HG03064 (cell line): ENCODE measurements around the gene MYCBP2.
"Not testable (repeated sequence)": the region's sequence is repeated elsewhere in the genome, so short reads cannot be mapped to it uniquely, and the experiment has no call there.

Experiments
- ATAC-seq: cut with Tn5 transposase; IDR thresholded peaks from one replicate; pipeline ENCODE4 v1.9.1; 2021; ENCODE audit warnings: low read depth; ENCODE audit not compliant: unreplicated experiment

Gene MYCBP2

DNA sequence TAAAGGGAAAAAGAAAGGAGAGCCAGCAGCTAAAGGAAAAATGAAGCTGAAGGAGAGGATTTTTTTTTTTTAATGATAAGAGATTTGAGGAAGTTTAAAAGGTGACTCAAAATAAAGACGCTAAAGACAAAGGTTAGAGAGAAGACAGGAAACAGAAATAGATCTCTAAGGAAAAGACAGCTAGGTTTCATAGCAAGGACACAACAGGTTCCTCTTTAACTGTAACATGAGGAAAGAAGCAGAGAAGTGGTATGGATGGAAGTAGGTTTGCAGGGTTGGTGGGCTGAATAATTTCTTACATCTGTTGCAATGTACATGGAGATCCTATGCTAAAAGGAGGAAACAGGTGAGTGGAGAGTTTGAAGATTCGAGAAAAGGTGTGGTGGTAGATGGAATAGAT is 107.5 kb downstream of the MYCBP2 start:
- ATAC-seq, result no peak

- no peak for ATAC-seq
Observed at GRCh38 chr13:77218274-77218673, 108.6 kb downstream of the MYCBP2 start.

GRCh38 chr13:77215543-77215942 is 111.4 kb downstream of the MYCBP2 start:
- ATAC-seq, result no peak

DNA sequence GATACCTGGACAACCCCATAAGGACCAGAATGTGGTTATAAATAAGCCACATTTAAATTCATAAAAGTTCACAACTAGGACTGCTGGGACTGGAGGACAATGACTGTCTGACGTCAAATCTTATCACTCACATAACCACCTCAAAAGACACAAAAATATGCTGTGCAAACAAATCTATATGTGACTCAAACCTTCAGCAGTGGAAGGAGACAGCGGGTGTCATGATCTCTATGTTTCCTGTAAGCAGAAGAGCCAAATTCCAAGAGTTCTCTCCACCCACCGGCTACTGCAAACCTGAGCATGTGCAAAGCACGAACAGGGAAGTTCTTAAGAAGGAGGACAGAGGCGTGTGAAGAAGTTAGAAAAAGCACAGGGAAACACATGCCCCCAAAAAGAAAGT is 113.2 kb downstream of the MYCBP2 start:
- ATAC-seq, result no peak

- no peak for ATAC-seq
Observed at GRCh38 chr13:77207943-77208342, 119.0 kb downstream of the MYCBP2 start.

DNA sequence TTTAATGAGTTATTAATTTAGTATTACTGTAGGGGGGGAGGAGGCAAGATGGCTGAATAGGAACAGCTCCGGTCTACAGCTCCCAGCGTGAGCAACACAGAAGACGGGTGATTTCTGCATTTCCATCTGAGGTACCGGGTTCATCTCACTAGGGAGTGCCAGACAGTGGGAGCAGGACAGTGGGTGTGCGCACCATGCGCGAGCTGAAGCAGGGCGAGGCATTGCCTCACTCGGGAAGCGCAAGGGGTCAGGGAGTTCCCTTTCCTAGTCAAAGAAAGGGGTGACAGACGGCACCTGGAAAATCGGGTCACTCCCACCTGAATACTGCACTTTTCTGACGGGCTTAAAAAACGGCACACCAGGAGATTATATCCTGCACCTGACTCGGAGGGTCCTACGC is 127.9 kb downstream of the MYCBP2 start:
- not testable (repeated sequence) for ATAC-seq

DNA sequence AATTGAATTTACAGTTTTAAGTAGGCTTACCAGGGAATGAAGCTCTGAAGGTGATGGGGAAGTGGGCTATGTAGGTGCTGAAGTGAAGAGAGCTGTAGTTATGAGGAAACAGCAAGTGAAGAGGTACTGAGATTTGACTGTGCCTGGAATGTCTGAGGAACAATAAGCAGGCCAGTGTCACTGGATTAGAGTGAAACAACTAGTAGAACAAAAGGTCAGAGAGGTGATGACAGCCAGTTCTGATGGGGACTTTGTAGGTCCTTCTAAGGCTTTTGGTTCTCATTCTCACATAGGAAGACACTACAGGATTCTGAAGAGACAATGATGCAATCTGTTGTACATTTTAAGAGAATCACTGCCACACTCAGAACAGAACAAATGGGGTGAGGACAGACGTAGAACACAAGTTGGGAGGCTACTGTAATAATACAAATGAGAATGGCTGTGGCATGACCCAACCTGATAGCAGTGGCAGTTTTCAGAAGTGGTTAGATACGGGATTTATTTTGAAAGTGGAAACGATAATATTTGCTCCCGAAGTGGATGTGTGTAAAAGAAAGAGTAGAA is 130.8 kb downstream of the MYCBP2 start:
- ATAC-seq, result no peak

GRCh38 chr13:77190349-77190958 is 136.4 kb downstream of the MYCBP2 start:
- ATAC-seq, result no peak

GRCh38 chr13:77185721-77186120 is 141.2 kb downstream of the MYCBP2 start:
- no peak for ATAC-seq

DNA sequence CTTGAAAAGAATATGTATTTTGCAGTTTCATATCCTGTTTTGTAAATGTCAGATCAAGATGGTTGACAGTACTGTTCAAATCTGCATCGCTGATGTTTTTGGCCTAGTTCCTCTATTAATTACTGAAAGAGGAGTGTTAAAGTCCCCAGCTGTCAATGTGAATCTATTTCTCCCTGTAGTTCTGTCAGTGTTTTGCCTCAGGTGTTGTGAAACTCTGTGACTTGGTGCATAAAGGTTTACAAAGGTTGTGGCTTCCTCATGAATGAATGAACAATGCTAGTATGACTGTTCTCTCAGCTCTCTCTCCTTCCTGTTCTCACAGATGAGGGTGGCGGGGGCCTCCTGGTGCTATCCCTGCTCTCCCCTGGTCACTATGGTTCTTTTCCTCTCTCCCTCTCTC is 142.4 kb downstream of the MYCBP2 start:
- ATAC-seq, result peak; percentile 99

GRCh38 chr13:77180011-77180410 is 146.9 kb downstream of the MYCBP2 start:
- ATAC-seq, result no peak

- no peak for ATAC-seq
Observed at GRCh38 chr13:77177646-77178045, 149.2 kb downstream of the MYCBP2 start.

- no peak for ATAC-seq
Observed at GRCh38 chr13:77176350-77176749, 150.5 kb downstream of the MYCBP2 start.

DNA sequence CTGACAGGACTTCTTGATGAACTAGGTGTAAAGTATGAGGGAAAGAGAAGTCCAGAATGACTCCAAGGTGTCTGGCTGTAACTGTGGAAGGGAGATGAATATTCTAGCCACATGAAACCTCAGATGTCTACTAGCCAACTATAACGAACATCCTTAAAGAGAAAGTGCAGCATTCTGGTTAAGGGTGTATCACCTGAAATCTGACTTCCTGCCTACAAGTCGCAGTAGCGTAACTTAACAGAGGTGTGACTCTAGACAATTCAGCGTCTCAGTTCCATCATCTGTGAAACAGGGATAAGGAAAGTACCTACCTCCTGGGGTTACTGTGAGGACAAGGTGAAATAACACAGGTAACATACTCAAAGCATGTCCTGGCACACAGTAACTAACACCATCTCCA is 154.2 kb downstream of the MYCBP2 start:
- ATAC-seq, result no peak

DNA sequence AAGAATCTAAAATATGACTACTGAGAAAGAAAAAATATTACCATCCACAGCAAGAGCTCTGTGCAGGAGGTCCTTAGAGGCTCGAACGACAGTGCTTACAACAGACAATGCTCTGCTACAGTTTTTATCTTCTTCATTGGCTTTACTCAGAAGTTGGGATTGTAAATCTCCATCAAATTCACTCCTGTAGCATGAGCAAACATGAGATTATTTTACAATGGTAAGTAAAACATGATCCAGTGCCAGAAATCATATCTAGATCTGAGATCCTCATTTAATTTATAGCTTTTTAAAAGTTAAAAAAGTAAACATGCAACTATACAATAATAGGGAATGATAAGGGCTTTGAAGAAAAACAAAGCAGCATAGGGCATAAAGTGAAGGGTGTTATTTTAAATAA is 155.4 kb downstream of the MYCBP2 start:
- no peak for ATAC-seq

GRCh38 chr13:77168237-77168636 is 158.7 kb downstream of the MYCBP2 start:
- ATAC-seq, result no peak

GRCh38 chr13:77150651-77151050 is 176.2 kb downstream of the MYCBP2 start:
- ATAC-seq, result no peak

DNA sequence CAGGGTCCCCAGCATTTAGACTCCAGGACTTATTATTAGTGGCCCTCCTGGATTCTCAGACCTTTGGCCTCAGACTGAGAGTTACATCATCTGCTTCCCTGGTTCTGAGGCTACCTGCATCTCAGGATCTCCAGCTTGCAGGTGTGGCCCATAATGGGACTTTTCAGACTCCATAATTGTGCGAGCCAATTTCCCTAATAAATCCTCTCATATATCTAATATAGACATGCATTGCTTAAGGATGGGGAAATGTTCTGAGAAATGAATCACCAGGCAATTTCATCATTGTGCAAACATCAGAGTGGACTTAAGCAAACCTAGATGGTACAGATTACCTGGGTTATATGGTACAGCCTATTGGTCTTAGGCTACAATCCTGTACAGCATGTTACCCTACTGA is 183.5 kb downstream of the MYCBP2 start:
- ATAC-seq, result no peak

DNA sequence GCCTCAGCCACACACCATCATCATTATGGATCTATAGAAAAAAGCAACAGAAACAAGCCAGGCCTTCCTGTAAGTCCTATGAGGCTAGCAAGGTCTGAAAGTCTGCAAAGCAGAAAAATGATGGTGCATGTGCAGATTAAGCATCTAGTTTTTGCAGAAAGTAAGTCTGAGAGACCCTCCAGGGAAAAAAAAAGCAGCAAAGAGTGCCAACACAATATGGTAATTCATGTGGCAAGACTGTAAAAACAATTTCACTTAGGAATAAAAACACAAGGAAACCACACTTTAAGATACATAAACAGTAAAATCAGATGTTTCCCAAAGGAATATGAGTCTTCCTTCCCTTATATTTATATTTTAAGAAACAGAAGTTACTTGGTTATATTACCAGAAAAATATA is 187.6 kb downstream of the MYCBP2 start:
- no peak for ATAC-seq

DNA sequence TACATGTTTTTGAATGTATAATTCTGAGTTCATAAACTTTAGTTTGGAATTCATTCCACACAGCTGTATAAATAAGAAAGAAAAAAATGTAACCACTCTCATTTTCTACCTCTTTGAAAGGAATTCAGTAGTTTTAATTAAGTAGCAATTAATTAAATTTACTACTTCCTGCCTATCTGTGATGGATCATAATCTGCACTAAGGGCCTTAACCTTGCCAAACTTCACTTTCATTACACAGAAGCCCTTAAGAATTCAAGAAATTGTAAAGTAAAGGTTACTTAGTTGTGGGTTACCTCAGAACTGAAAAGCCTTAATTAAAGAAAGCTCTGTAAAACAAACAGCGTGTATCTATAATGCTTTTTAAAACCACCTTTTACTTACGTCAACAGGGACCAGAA is 188.1 kb downstream of the MYCBP2 start:
- ATAC-seq, result no peak

DNA sequence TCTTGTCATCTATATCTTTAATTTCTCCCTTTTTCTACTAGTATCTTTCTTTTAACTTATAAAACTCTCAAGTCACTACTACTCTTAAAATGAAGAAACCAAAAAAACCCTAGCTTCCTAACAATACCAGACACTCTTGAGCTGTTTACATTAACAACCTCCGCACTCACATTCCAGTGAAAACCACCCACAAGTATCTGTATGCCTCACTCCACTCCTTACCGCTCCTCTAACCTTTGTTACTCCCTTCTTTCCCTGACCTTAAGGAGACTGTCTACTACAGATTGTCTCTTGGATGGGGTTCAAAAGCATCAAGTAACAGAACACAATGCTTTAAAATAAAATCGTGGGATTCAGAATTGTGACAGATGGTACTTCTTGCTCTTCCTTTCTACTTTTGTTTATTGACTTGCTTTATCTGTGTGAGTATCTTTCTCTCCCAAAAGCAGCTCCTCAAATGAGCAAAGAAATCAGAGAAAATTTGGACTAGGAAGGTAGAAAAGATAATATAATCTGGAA is 189.9 kb downstream of the MYCBP2 start:
- ATAC-seq, result no peak

GRCh38 chr13:77124423-77124822 is 202.5 kb downstream of the MYCBP2 start:
- ATAC-seq, result no peak

GRCh38 chr13:77118134-77118533 is 208.8 kb downstream of the MYCBP2 start:
- ATAC-seq, result no peak
